Stimulated activated CD4-positive, alpha-beta T cell treated with anti-CD3 and anti-CD28 coated beads, Interleukin-4, amount 100 ng/mL, for 24 hours (primary cell): Measurements from ENCODE around the gene GBP6.
"Not testable (repeated sequence)": the region's sequence is repeated elsewhere in the genome, so short reads cannot be mapped to it uniquely, and the experiment has no call there.

Source experiments
- DNase-seq: peaks from one replicate; pipeline ENCODE4 v3.0.0-alpha.2; 2020

The GBP6 gene

GRCh38 chr1:89363638-89364536 lies at the start of gene GBP6:
TSS of gene GBP6 (plus strand) at chr1:89364059. CDS start at chr1:89368552, 4,493 bp downstream.
- peak; percentile 17 for DNase-seq

GRCh38 chr1:89322402-89322801 lies 41.5 kb upstream of the GBP6 start:
- no peak for DNase-seq

- no peak for DNase-seq
Observed at GRCh38 chr1:89331890-89332289, 32.0 kb upstream of the GBP6 start.

- DNase-seq = no peak
Observed at GRCh38 chr1:89332461-89332860, 31.4 kb upstream of the GBP6 start.

- no peak for DNase-seq
Observed at GRCh38 chr1:89335486-89335885, 28.4 kb upstream of the GBP6 start.

- DNase-seq = no peak
Observed at GRCh38 chr1:89337903-89338302, 26.0 kb upstream of the GBP6 start.

- DNase-seq = no peak
Observed at GRCh38 chr1:89339039-89339438, 24.8 kb upstream of the GBP6 start.

GRCh38 chr1:89345479-89345878 lies 18.4 kb upstream of the GBP6 start:
- DNase-seq = not testable (repeated sequence)

GRCh38 chr1:89347296-89347695 lies 16.6 kb upstream of the GBP6 start:
- no peak for DNase-seq

GRCh38 chr1:89350298-89350697 lies 13.6 kb upstream of the GBP6 start:
- no peak for DNase-seq

- DNase-seq = no peak
Observed at GRCh38 chr1:89351597-89352311, 12.1 kb upstream of the GBP6 start.

GRCh38 chr1:89352421-89352820 lies 11.4 kb upstream of the GBP6 start:
- DNase-seq = no peak

GRCh38 chr1:89354205-89354604 lies 9.7 kb upstream of the GBP6 start:
- DNase-seq = no peak

GRCh38 chr1:89355056-89355455 lies 8.8 kb upstream of the GBP6 start:
- no peak for DNase-seq

- no peak for DNase-seq
Observed at GRCh38 chr1:89356658-89357400, 7.0 kb upstream of the GBP6 start.

GRCh38 chr1:89358287-89358893 lies 5.5 kb upstream of the GBP6 start:
- DNase-seq = peak; percentile 86

- no peak for DNase-seq
Observed at GRCh38 chr1:89360716-89361115, 3.1 kb upstream of the GBP6 start.

GRCh38 chr1:89361681-89362080 lies 2.2 kb upstream of the GBP6 start:
- no peak for DNase-seq

GRCh38 chr1:89363196-89363595 lies 663 bp upstream of the GBP6 start:
- DNase-seq = no peak

- DNase-seq = no peak
Observed at GRCh38 chr1:89364954-89365550, 1.2 kb downstream of the GBP6 start.

- no peak for DNase-seq
Observed at GRCh38 chr1:89367221-89367620, 3.4 kb downstream of the GBP6 start.

GRCh38 chr1:89369331-89369730 lies 5.5 kb downstream of the GBP6 start:
- no peak for DNase-seq

- peak; percentile 33 for DNase-seq
Observed at GRCh38 chr1:89373810-89374209, 10.0 kb downstream of the GBP6 start.
